SH-SY5Y (cell line): ENCODE results near the gene CRACDL.

Source experiments
- GATA2 ChIP-seq: IDR thresholded peaks from 2 replicates; pipeline ENCODE4 v1.6.1; 2011; ENCODE audit warnings: mild to moderate bottlenecking, low read depth, low read length
- GATA3 ChIP-seq: IDR thresholded peaks from 2 replicates; pipeline ENCODE4 v1.6.1; 2011; ENCODE audit warnings: low read depth, mild to moderate bottlenecking, low read length, moderate library complexity

DNA sequence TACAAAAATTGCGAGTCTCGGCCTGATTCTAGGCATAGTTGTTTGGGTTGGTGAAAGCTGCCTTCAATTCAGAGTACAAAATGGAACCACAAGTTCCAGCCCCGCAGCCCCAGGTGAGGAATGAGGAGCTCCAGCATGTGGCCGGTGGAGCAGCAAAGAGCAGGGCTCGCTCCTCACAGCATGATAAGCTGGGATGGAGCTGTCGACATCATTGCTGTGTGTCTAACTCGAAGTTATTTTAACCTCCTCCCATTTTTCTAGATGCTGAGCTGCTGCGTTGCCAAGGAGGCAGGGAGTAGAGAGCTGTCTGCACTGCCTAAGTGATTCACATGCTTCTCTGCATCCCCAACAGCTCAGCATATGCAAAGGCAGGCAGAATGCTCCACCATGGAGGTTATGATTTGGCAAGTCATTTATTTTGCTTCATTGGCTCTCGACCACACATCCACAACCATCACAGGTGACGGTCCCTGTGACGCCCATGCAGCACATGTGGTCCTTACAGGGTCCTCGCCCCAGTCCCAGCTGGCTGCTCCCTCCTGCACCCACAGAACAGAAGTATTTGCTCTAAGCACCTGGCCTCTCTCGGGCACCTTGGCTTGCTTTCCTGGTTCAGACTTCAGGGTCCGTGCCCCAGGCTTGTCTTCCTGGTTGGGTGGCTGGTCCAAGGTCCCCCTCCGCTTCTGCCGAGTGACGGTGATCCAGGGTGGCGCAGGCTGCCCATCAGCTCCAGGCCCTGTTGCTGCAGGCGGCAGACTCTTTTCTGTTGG lies 139.1 kb downstream of the CRACDL start:
- TF ChIP-seq GATA2 (no peak), GATA3 (no peak)
